Amygdala (tissue), 56 donors: ENCODE measurements around the gene DPH1.
"Not testable (repeated sequence)": the region's sequence is repeated elsewhere in the genome, so short reads cannot be mapped to it uniquely, and the experiment has no call there.

Source experiments
- DNase-seq, 56 donors: peaks; one replicate each; lab custom pipeline; 2025; lab: John Stamatoyannopoulos, UW

Gene DPH1

DNA sequence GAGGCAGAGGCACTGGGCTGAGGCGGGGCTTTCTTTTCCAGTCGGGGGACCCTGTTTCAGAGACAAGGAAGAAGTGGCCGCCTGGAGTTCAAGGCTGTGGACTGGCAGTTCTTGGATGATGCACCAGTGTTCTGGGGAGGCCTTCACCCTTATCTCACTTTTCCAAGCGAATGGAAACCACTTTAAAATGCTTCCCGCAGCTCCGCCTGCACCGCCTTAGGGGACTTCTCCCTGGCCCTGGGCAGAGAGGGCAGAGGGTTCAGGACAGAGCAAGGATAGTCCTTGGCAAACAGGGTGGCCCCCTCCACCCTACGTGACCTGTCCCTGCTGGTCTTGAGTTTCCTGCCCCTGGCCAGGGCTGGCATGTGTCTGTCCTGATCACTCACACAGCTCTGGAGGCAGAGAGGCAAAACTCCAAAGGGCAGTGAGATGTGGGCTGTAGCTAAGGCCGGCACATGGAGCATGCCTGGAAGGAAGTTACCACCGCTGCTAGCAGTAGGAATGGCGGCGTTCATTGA, 25.5 kb upstream of the DPH1 start:
- DNase-seq, result no peak

DNA sequence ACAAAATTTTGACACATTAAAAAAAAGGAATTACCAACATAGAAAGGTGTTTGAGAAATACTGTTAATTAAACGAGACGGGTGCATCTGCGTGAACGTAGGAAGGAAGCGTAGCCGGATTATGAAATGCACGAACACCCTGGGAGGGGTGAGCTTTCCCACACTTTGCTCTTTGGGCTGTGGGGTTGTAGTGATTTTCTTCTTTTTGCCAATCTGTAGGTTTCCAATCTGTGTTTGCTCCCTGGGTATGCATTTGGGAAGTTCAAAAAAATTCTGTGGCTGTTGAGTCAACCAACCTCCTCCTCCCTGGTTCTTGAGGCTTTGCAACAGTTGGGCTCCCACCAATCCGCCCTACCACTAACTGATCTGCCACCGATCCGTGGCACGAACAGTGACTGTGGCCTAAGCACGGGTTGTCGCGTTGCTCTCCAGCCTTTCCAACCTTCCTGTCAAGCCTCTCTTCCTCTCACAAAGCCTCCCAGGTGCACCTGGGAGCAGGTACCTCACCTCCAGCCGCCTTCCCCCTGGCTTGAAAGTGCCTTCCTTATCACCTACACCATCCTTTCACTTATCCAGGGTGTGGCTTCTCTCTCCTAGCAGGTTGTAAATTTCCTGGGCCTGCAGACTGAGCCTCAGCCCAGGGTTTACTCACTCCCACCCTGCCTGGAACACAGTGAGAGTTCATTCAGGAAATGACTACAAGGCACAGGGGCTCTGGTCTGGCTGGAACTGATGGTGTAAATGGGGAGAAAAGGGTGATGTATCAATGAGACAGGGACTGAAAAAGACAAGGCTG, 21.4 kb upstream of the DPH1 start:
- no peak for DNase-seq

GRCh38 chr17:2009737-2010136, 20.2 kb upstream of the DPH1 start:
- no peak for DNase-seq

GRCh38 chr17:2011411-2012371, 18.3 kb upstream of the DPH1 start:
- DNase-seq, result no peak

DNA sequence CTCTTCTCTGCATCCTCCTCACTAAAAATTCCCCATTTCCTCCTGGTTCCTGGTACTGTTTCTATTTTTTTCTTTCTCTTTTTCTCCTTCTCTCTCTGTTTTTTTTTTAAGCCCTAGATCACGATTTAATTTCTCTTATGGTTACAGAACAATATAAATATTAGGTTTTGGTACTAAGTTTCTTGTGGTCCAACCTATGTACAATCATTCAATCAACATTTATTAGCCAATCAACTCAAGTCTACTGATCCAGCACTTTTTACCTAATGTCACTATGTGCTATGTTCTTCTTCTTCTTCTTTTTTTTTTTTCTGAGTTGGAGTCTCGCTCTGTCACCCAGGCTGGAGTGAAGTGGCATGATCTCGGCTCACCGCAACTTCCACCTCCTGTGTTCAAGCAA, 17.5 kb upstream of the DPH1 start:
- DNase-seq, result no peak

DNA sequence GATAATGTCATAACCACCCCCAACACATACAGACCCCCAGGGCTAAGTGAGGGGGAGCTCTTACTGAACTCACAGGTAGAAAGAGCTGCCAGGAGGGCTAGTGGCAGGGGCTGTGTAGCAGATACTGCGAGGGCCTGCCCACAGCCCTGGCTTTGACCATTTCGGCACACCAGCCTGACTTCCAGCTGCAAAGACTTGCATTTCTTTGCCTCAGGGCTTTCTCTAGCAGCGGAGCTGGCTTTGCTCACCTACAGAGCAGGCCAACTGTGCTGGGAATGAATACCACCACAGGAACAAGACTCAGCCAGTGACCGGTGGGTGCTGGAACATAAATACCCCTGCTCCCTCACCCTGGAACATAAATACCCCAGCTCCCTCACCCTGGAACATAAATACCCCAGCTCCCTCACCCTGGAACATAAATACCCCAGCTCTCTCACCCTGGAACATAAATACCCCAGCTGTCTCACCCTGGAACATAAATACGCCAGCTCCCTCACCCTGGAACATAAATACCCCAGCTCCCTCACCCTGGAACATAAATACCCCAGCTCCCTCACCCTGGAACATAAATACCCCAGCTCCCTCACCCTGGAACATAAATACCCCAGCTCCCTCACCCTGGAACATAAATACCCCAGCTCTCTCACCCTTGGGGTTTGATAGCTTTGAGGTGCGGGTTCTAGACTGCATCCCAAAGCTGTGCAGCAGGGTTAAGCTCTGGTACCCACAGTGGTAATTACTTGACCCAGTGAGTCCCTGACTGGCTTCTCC, 16.5 kb upstream of the DPH1 start:
- DNase-seq, result not testable (repeated sequence)

GRCh38 chr17:2013994-2014317, 16.0 kb upstream of the DPH1 start:
- no peak for DNase-seq

- DNase-seq, result no peak
These were observed 14.6 kb upstream of the DPH1 start for GRCh38 chr17:2015314-2015713.

DNA sequence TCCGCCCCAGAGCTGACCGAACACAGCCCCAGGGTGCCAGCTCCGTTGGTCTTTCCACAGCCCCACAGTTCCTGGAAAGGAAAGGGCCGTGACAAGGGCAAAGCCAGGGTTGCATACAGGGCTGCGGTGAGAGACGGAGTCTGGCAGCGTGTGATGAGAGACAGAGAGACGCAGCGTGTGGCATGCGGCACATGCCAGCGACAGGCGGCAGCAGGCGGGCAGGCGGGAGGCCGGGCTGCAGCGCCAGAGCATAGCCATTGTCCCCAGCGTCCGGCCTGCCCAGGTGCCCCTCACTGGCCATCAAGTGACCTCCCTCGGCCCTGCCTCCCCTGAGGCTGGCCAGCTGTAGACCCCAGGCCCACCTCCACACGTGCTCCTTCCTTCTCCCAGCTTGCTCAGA, 13.5 kb upstream of the DPH1 start:
- DNase-seq, result no peak

- DNase-seq, result peak in 4 of 56 donors; percentile 22 to 34 (median 31)
These were observed 12.5 kb upstream of the DPH1 start for GRCh38 chr17:2017274-2017941.

GRCh38 chr17:2018716-2019510, 11.0 kb upstream of the DPH1 start:
- peak in 1 of 56 donors; percentile 38 for DNase-seq

GRCh38 chr17:2019723-2020122, 10.2 kb upstream of the DPH1 start:
- DNase-seq, result no peak

DNA sequence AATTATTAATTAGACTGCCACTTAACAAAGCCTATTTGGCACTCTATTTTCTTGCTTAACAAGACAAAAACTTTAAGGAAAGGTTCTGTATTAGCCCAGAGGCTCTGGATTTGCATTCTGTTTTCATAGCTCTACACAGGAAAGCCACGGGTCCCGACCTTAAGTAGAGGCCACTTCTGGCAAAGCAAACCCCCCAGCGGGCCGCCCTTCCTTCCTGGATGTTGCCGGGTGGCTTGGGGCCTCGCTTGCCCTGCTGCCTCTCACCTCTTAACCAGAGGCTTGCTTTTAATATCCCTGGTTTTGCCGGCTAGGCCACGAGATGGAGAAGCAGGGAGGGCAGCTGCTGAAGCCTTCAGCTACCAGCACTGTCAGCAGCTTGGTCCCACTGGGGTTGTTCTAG, 9.2 kb upstream of the DPH1 start:
- DNase-seq, result no peak

DNA sequence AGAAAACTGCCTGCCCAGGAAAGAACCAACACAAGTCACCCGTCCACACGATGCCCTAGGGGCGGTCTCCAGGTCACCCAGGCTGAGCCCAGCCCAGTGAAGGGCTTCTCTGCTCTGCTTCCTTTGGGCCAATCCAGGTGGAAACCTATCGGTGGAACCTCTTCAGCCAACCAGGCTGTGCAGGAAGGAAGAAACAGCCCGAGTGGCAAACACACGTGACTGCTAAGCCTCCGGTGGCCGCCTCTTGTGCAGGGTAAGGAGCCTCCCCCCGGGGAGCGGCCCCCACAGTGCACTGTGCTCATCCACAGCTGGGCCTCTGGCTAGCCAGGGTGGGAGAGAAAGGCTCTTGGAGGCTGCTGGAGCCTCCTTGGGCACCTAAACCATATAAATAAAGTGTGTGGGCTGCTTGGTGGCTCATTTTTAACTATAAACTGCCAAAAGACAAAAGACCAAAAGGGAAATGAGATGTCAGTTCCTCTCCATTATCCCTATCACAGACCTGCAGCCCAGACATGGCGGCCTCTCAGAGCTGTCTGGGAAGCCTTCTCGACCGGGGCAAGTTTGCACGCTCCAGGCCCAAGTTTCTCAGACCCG, 7.2 kb upstream of the DPH1 start:
- DNase-seq, result no peak

- no peak for DNase-seq
These were observed 6.7 kb upstream of the DPH1 start for GRCh38 chr17:2023256-2023655.

- DNase-seq, result peak in 6 of 56 donors; percentile 21 to 49 (median 28)
These were observed 6.0 kb upstream of the DPH1 start for GRCh38 chr17:2023692-2024571.

DNA sequence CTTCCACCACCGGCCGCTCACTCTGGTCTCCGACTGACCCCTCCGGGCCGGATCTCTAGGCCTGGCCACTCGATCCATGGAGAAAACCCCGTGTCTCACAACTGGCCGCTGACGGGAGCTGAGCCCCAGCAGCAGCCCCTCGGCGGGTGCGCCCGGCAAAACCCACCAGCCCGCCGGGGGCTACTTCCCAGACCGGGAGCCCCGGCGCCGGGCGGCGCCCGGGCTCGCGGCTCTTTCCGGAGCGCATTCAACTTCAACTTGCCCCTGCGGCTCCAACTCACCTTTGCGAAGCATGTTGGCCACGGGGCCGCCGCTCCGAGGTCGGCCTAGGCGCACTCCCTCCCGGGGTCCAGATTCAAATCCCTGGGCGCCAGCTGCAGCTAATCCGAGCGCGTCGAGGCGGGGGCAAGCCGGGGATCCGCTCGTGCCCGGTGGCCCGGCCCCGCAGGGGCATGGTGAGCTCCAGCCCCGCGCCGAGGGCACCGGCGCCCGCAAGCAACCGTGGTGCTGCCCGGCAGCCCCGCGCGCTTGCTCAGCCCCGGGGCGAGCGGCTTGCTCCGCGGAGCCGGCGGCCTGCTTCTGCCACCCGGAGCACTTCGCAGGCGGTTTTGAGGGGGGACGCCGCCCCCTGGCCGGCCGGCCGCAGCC, 5.3 kb upstream of the DPH1 start:
- DNase-seq, result no peak
